Cardiac muscle cell (in vitro differentiated cells and primary cell): ENCODE measurements around the gene NEXMIF. TPM values are rescaled to one million over a fixed set of nuclear protein-coding genes. Genes with fewer than 3 reads are reported as not detected.
"Not testable (repeated sequence)": the region's sequence is repeated elsewhere in the genome, so short reads cannot be mapped to it uniquely, and the experiment has no call there.

Experiments
- DNase-seq, 2 donors: peaks; one replicate each; pipeline versions ENCODE4 v3.0.0 to v3.0.0-alpha.2; 2010 to 2017; ENCODE audit warnings: low read depth in 1 of 2, low spot score in 1 of 2
- H3K27ac ChIP-seq: fragments of 200-600 bp; sonication (generic); 2 replicates; pipeline ENCODE4 v1.5.1; 2016
- H3K27me3 ChIP-seq: fragments of 200-600 bp; sonication (generic); 2 replicates; pipeline ENCODE4 v1.6.0; 2016; ENCODE audit warnings: control low read depth
- H3K36me3 ChIP-seq: fragments of 200-600 bp; sonication (generic); 2 replicates; pipeline ENCODE4 v1.5.1; 2016; ENCODE audit warnings: control low read depth
- H3K4me1 ChIP-seq: fragments of 200-600 bp; sonication (generic); 2 replicates; pipeline ENCODE4 v1.8.1; 2017; ENCODE audit warnings: low read depth, mild to moderate bottlenecking, mixed run types
- H3K4me3 ChIP-seq: fragments of 200-600 bp; sonication (generic); 2 replicates; pipeline ENCODE4 v1.5.1; 2016; ENCODE audit warnings: mild to moderate bottlenecking
- H3K9me3 ChIP-seq: fragments of 200-600 bp; sonication (generic); 2 replicates; pipeline ENCODE4 v1.5.1; 2017; ENCODE audit warnings: low read depth, mild to moderate bottlenecking, control low read depth
- CTCF ChIP-seq: IDR thresholded peaks from 2 replicates; pipeline ENCODE4 v1.5.1; 2012; ENCODE audit warnings: low read depth, mild to moderate bottlenecking, low read length
- polyA plus RNA-seq: library from polyadenylated mRNA; unstranded; fragments of >200 nt; fragmentation: Nextera tagmentation; extraction: Ambion mirVana; gene quantifications from 2 replicates; pipeline ENCODE4 v1.2.1, GENCODE V29; 2016
- total RNA-seq: library from RNA; depleted of rRNA; stranded (reverse); fragments of >200 nt; gene quantifications from 2 replicates; pipeline ENCODE4 v1.2.3, GENCODE V29; 2016

The NEXMIF gene
- total and polyA plus RNA-seq, 2 experiments from 2014 or later = 1.0 TPM; not detected in 1

GRCh38 chrX:74892561-74892960 lies 32.7 kb downstream of the NEXMIF start:
- Histone ChIP-seq H3K36me3 (no peaks in the 10 kb centered on the region), H3K27ac (no peak overlapping the region), H3K27me3 (no peaks in the 10 kb centered on the region), H3K4me3 (no peak overlapping the region), H3K4me1 (no peaks in the 10 kb centered on the region), H3K9me3 (no peaks in the 10 kb centered on the region)
- DNase-seq = no peak
- TF ChIP-seq CTCF = no peak

GRCh38 chrX:74890676-74891430 lies 34.4 kb downstream of the NEXMIF start:
- Histone ChIP-seq H3K27me3 (no peaks in the 10 kb centered on the region), H3K9me3 (no peaks in the 10 kb centered on the region), H3K4me1 (no peaks in the 10 kb centered on the region), H3K4me3 (no peak overlapping the region), H3K36me3 (no peaks in the 10 kb centered on the region), H3K27ac (no peak overlapping the region)
- DNase-seq = no peak
- TF ChIP-seq CTCF = no peak

GRCh38 chrX:74882383-74882782 lies 42.9 kb downstream of the NEXMIF start:
- not testable (repeated sequence) for H3K27ac ChIP-seq, H3K4me1 ChIP-seq, H3K36me3 ChIP-seq, H3K9me3 ChIP-seq, DNase-seq, H3K27me3 ChIP-seq, H3K4me3 ChIP-seq

- no peaks in the 10 kb centered on the region for H3K36me3 ChIP-seq
- no peaks in the 10 kb centered on the region for H3K9me3 ChIP-seq
- H3K4me3 ChIP-seq = no peak overlapping the region
- TF ChIP-seq CTCF = no peak
- H3K27ac ChIP-seq = no peak overlapping the region
- no peaks in the 10 kb centered on the region for H3K4me1 ChIP-seq
- no peaks in the 10 kb centered on the region for H3K27me3 ChIP-seq
- DNase-seq = no peak
These were observed 59.5 kb downstream of the NEXMIF start for GRCh38 chrX:74865725-74866124.

- H3K4me1 ChIP-seq = no peaks in the 10 kb centered on the region
- DNase-seq = no peak
- no peak overlapping the region for H3K27ac ChIP-seq
- H3K9me3 ChIP-seq = no peaks in the 10 kb centered on the region
- TF ChIP-seq CTCF = no peak
- H3K4me3 ChIP-seq = no peak overlapping the region
- H3K36me3 ChIP-seq = no peaks in the 10 kb centered on the region
- no peaks in the 10 kb centered on the region for H3K27me3 ChIP-seq
These were observed 72.0 kb downstream of the NEXMIF start for GRCh38 chrX:74853255-74853654.

- no peaks in the 10 kb centered on the region for H3K4me1 ChIP-seq
- H3K27me3 ChIP-seq = no peaks in the 10 kb centered on the region
- TF ChIP-seq CTCF = no peak
These were observed 89.7 kb downstream of the NEXMIF start for GRCh38 chrX:74835566-74835965.

GRCh38 chrX:74819797-74820196 lies 105.5 kb downstream of the NEXMIF start:
- H3K4me3 ChIP-seq, H3K27me3 ChIP-seq, H3K9me3 ChIP-seq, H3K4me1 ChIP-seq, H3K27ac ChIP-seq, DNase-seq, H3K36me3 ChIP-seq: not testable (repeated sequence)

More at GRCh38 chrX:74835566-74835965, 89.7 kb downstream of the NEXMIF start:
- no peak overlapping the region for H3K4me3 ChIP-seq
- no peaks in the 10 kb centered on the region for H3K9me3 ChIP-seq
- no peaks in the 10 kb centered on the region for H3K36me3 ChIP-seq
- no peak for DNase-seq
- no peak overlapping the region for H3K27ac ChIP-seq
